ENCODE results near the gene ATP5PO. TPM values are rescaled to one million over a fixed set of nuclear protein-coding genes. Genes with fewer than 3 reads are reported as not detected.

Gene ATP5PO
- total RNA-seq, 4 donors from 2014 or later: 133 to 311 (median 214) TPM

DNA sequence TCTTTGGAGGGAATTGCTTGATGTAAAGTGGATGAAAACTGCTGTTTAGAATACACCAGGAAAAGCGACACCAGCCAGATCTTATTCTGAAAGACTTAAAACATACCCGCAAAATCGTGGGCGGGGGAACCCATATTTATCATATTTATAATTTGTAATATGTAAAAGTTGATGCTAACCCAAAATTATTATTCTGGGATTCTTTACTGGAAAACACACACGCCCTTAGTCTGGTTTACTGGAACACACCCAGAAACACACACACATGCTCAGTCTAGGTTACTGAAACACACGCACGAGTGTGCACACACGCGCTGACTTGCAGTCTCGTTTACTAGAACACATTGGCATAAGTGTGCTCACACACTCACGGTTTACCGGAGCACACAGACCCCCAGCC lies 32.5 kb downstream of the ATP5PO start:
- no peaks in the 10 kb centered on the region for H3K36me3 ChIP-seq
- no peak for TF ChIP-seq POLR2AphosphoS5 (IDR thresholded peaks at IDR 0.05)
- TF ChIP-seq EP300 (IDR thresholded peaks at IDR 0.05): no peak
- TF ChIP-seq CTCF (IDR thresholded peaks at IDR 0.05): no peak
- no peak for TF ChIP-seq POLR2A (IDR thresholded peaks at IDR 0.05)
- no peak overlapping the region for H3K4me3 ChIP-seq
- 77 to 87% methylated on average over 12 of the region's 12 CpGs for WGBS, 2 donors (ENCODE audit: low coverage in 1 of 2)
- H3K27me3 ChIP-seq: no peaks in the 10 kb centered on the region
- peaks cover 0 to 11% (median 0%) of the 10 kb centered on the region in 3 donors for H3K4me1 ChIP-seq
- no peaks in the 10 kb centered on the region for H3K9me3 ChIP-seq
- no peak overlapping the region for H3K27ac ChIP-seq
- ATAC-seq: no peak

DNA sequence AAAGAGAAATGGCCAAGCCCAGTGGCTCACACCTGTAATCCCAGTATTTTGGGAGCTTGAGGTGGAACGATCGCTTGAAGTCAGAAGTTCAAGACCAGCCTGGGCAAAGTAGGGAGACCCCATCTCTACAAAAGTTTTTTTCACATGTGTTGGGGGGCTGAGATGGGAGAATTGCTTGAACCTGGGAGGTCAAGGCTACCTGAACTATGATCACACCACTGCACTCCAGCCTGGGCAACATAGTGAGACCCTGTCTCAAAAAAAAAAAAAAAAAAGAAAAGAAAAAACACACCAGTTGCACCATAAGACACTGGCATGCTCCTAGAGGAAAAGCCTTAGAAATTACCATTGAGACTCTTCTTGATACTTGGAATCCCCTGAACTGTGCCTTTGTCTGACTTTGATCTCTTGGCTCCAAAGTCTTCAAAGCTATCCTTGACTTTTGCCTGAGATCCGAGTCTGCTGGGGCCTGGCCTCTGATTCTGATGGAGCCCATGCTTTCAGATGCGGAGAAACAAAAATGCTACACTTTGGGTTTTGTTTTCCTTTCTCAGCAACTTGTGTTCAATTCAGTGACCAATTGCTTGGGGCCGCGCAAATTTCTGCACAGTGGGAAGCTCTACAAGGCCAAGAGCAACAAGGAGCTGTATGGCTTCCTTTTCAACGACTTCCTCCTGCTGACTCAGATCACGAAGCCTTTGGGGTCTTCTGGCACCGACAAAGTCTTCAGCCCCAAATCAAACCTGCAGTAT lies 33.7 kb downstream of the ATP5PO start:
- H3K4me1 ChIP-seq: peaks cover 0 to 11% (median 0%) of the 10 kb centered on the region in 3 donors
- H3K27ac ChIP-seq: no peak overlapping the region
- H3K27me3 ChIP-seq: no peaks in the 10 kb centered on the region
- H3K36me3 ChIP-seq: no peaks in the 10 kb centered on the region
- TF ChIP-seq CTCF (IDR thresholded peaks at IDR 0.05): no peak
- no peak for TF ChIP-seq EP300 (IDR thresholded peaks at IDR 0.05)
- TF ChIP-seq POLR2A (IDR thresholded peaks at IDR 0.05): no peak
- TF ChIP-seq POLR2AphosphoS5 (IDR thresholded peaks at IDR 0.05): no peak
- H3K4me3 ChIP-seq: no peak overlapping the region
- ATAC-seq: no peak
- no peaks in the 10 kb centered on the region for H3K9me3 ChIP-seq
- 91 to 94% methylated on average over 5 to 7 of the region's 9 CpGs for WGBS, 2 donors (ENCODE audit: low coverage in 1 of 2)

DNA sequence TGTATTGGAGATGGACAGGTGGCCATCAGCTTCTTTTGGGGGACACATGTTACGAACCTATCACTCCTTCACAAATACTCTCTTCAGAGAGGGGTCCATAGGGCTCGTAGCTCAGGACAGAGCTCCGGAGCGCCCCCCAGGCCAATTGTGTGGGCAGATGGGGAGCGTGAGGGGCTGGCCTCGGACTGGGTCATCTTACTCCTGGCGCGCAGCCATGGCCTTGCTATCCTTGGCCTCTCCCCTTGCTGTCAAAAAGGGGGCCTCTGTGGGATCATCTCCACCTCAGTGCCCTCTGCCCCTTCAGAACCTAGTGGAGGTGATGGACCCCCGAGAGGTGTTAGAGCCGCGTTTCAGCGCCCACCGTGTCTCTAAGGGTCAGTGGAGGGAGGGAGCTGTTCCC lies 35.0 kb downstream of the ATP5PO start:
- Histone ChIP-seq H3K27me3 (no peaks in the 10 kb centered on the region), H3K4me1 (peaks cover 0 to 11% (median 0%) of the 10 kb centered on the region in 3 donors), H3K4me3 (no peak overlapping the region), H3K27ac (no peak overlapping the region), H3K9me3 (no peaks in the 10 kb centered on the region), H3K36me3 (no peaks in the 10 kb centered on the region)
- ATAC-seq: no peak
- 80% methylated on average over 4 of the region's 13 CpGs; no CpG with 5 or more reads in 1 of the 2 donors for WGBS, 2 donors (ENCODE audit: low coverage in 1 of 2)
- TF ChIP-seq POLR2A (IDR thresholded peaks at IDR 0.05) (no peak), CTCF (IDR thresholded peaks at IDR 0.05) (no peak), POLR2AphosphoS5 (IDR thresholded peaks at IDR 0.05) (no peak), EP300 (IDR thresholded peaks at IDR 0.05) (no peak)

DNA sequence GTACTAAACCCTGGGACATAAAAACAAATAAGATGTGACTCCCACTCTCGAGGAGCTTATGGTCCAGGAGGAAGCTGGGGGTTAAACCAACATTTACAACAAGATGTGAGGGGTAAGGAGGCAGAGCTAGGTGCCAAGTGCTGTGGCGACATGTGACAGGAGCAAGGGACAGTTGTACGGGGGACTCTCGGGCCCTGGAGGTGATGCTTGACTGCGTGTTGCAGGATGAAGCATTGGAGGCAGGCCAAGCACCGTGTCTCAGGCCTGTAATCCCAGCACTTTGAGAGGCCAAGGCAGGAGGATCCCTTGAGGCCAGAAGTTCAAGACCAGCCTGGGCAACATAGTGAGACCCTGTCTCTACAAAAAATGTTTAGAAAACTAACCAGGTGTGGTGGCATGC lies 36.8 kb downstream of the ATP5PO start:
- no peaks in the 10 kb centered on the region for H3K4me1 ChIP-seq
- H3K27ac ChIP-seq: no peak overlapping the region
- no peak overlapping the region for H3K4me3 ChIP-seq
- H3K27me3 ChIP-seq: no peaks in the 10 kb centered on the region
- ATAC-seq: no peak
- H3K36me3 ChIP-seq: no peaks in the 10 kb centered on the region
- no peak for TF ChIP-seq CTCF (IDR thresholded peaks at IDR 0.05)
- TF ChIP-seq POLR2A (IDR thresholded peaks at IDR 0.05): no peak
- no peak for TF ChIP-seq POLR2AphosphoS5 (IDR thresholded peaks at IDR 0.05)
- no peak for TF ChIP-seq EP300 (IDR thresholded peaks at IDR 0.05)
- no peaks in the 10 kb centered on the region for H3K9me3 ChIP-seq
- whole genome bisulfite sequencing, 2 donors (ENCODE audit: low coverage in 1 of 2): 77 to 89% methylated on average over 5 to 6 of the region's 6 CpGs
